Tibial artery (tissue), 4 donors: ENCODE data around the gene SPAG5.

ENCODE experiments used
- DNase-seq, 2 donors: peaks; one replicate each; pipeline ENCODE4 v3.0.0-alpha.2; 2019
- H3K27ac ChIP-seq, 2 donors: fragments of 200-600 bp; sonication (generic) in 1 of 2; 1 replicate in 1 of 2; 2 replicates in 1 of 2; pipeline ENCODE4 v1.5.1; 2018 to 2019; ENCODE audit warnings: mild to moderate bottlenecking in 1 of 2
- H3K27me3 ChIP-seq, 2 donors: fragments of 200-600 bp; sonication (generic) in 1 of 2; one replicate each; pipeline versions ENCODE4 v1.5.1 to v1.6.0; 2016 to 2019
- H3K36me3 ChIP-seq, 3 donors: fragments of 200-600 bp; sonication (generic) in 2 of 3; one replicate each; pipeline ENCODE4 v1.5.1; 2016 to 2019; ENCODE audit warnings: mild to moderate bottlenecking in 2 of 3
- H3K4me1 ChIP-seq, 4 donors: fragments of 200-600 bp; sonication (generic) in 2 of 4; 1 replicate in 3 of 4; 2 replicates in 1 of 4; pipeline ENCODE4 v1.5.1; 2016 to 2019
- H3K4me3 ChIP-seq, 2 donors: fragments of 200-600 bp; sonication (generic) in 1 of 2; 1 replicate in 1 of 2; 2 replicates in 1 of 2; pipeline ENCODE4 v1.5.1; 2018 to 2019; ENCODE audit warnings: mild to moderate bottlenecking in 2 of 2
- H3K9me3 ChIP-seq, 3 donors: fragments of 200-600 bp; sonication (generic) in 1 of 3; one replicate each; pipeline ENCODE4 v1.5.1; 2016 to 2019
- CTCF ChIP-seq, 2 experiments: fragments of 200-600 bp in 1 of 2; fragments of 450-650 bp in 1 of 2; IDR thresholded peaks; one replicate each; pipeline ENCODE4 v1.5.1; 2017 to 2019; ENCODE audit warnings: antibody characterized with exemption in 2 of 2, mild to moderate bottlenecking in 1 of 2, moderate library complexity in 1 of 2
- intact Hi-C: fragments of 100-400 bp; cut with DNase I; formaldehyde crosslinking; loops from one replicate; pipeline ENCODE4 v1.15.0; 2023; ENCODE audit warnings: low total_unique reads

Gene SPAG5

GRCh38 chr17:28532050-28532960 is 66.5 kb downstream of the SPAG5 start:
- H3K27ac ChIP-seq: no peak overlapping the region

GRCh38 chr17:28530926-28531325 is 67.9 kb downstream of the SPAG5 start:
- no peaks in the 10 kb centered on the region for H3K9me3 ChIP-seq
- TF ChIP-seq CTCF (IDR thresholded peaks at IDR 0.05): no peak
- peaks cover 0 to 24% of the 10 kb centered on the region in 2 donors for H3K27me3 ChIP-seq
- no peak overlapping the region for H3K4me3 ChIP-seq
- peaks cover 0 to 22% (median 0%) of the 10 kb centered on the region in 4 donors for H3K4me1 ChIP-seq
- H3K36me3 ChIP-seq: no peaks in the 10 kb centered on the region
- no peak for DNase-seq
- intact Hi-C loops: no loop called here
- H3K27ac ChIP-seq: no peak overlapping the region

More at GRCh38 chr17:28532050-28532960, 66.5 kb downstream of the SPAG5 start:
- intact Hi-C loops: no loop called here
- H3K4me3 ChIP-seq: no peak overlapping the region
- TF ChIP-seq CTCF (IDR thresholded peaks at IDR 0.05): no peak
- no peaks in the 10 kb centered on the region for H3K9me3 ChIP-seq
- peaks cover 0 to 25% of the 10 kb centered on the region in 2 donors for H3K27me3 ChIP-seq
- no peak for DNase-seq
- H3K36me3 ChIP-seq: no peaks in the 10 kb centered on the region
- H3K4me1 ChIP-seq: peaks cover 0 to 17% (median 0%) of the 10 kb centered on the region in 4 donors

DNA sequence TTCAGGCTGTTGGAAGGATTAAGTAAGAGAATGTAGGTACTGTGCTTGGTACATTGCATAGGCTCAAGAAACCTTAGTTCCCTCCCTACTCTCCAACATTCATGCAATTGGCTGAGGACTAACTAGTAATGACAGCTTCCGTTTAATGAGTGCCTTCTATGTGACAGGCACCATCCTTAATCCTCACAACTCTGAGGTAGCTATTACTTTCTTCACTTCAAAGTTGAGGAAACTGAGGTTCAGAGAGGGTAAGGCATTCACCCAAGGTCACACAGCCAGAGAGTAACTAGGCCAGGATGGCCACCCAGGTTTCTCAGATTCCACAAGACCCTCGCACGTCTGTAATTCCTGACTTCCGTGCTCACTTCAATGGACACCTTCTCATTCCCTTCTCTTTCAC is 68.6 kb downstream of the SPAG5 start:
- Histone ChIP-seq H3K9me3 (no peaks in the 10 kb centered on the region), H3K4me3 (no peak overlapping the region), H3K36me3 (no peaks in the 10 kb centered on the region), H3K27ac (no peak overlapping the region), H3K4me1 (peaks cover 0 to 28% (median 1%) of the 10 kb centered on the region in 4 donors), H3K27me3 (peaks cover 0 to 24% of the 10 kb centered on the region in 2 donors)
- intact Hi-C loops: no loop called here
- no peak for TF ChIP-seq CTCF (IDR thresholded peaks at IDR 0.05)
- no peak for DNase-seq

DNA sequence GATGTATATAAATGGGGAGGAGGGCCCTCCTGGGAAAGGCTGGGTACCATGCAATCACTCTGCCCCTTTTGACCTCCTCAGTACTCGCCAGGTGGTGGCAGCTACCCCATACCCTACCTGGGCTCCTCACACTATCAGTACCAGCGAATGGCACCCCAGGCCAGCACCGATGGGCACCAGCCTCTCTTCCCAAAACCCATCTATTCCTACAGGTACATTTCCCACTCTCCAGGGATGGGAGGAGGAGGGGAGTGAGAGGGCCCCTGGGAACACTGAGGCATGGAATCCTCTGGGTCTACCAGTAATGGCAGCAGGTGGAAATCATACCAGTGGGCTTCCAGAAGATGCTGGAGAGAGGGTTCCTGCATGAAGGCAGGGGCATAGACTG is 69.8 kb downstream of the SPAG5 start:
- Histone ChIP-seq H3K27ac (no peak overlapping the region), H3K4me3 (no peak overlapping the region), H3K36me3 (no peaks in the 10 kb centered on the region), H3K9me3 (no peaks in the 10 kb centered on the region), H3K4me1 (peaks cover 0 to 31% (median 3%) of the 10 kb centered on the region in 4 donors), H3K27me3 (peaks cover 0 to 24% of the 10 kb centered on the region in 2 donors)
- no peak for DNase-seq
- intact Hi-C loops: no loop called here
- TF ChIP-seq CTCF (IDR thresholded peaks at IDR 0.05): no peak

DNA sequence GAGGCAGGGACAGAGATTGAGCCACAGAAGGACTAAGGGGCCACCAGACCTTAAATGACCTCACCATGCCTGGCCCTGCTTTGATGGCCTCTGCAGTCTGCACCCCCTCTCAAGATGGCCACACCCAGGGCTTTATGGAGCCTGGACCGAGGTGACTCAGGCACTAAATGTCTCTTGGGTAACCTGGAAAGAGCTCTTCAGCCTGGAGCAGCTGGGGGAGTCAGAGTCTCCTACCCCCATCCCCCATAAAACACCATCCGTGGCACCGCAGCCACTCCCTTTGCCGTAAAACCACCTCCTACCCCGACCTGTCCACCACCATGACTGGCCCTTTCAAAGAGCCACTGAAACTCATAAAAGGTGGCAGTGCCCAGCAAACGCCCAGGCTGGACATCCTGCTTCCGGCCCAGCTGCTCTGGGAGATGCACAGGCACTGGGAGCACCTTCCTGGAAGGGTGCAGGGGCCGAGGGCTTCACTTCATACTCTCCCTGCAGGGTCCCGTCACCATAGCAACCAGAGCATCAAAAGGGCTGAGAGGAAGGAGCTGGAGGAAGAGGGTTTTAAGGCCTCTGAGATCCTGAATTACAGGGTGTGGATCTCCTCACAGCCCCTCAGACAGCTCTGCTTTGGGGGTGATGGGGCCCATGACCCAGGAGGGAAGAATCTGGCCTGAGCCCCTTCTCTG is 70.4 kb downstream of the SPAG5 start:
- H3K36me3 ChIP-seq: no peaks in the 10 kb centered on the region
- H3K9me3 ChIP-seq: no peaks in the 10 kb centered on the region
- no peak overlapping the region for H3K4me3 ChIP-seq
- H3K4me1 ChIP-seq: peaks cover 0 to 31% (median 3%) of the 10 kb centered on the region in 4 donors
- no peak for DNase-seq
- TF ChIP-seq CTCF (IDR thresholded peaks at IDR 0.05): no peak
- H3K27me3 ChIP-seq: peaks cover 0 to 24% of the 10 kb centered on the region in 2 donors
- intact Hi-C loops: no loop called here
- no peak overlapping the region for H3K27ac ChIP-seq
